ENCODE data around the gene NXPH4.

GRCh38 chr12:57169046-57169795 is 47.4 kb upstream of the NXPH4 start:
- TF ChIP-seq, protein P1, sequence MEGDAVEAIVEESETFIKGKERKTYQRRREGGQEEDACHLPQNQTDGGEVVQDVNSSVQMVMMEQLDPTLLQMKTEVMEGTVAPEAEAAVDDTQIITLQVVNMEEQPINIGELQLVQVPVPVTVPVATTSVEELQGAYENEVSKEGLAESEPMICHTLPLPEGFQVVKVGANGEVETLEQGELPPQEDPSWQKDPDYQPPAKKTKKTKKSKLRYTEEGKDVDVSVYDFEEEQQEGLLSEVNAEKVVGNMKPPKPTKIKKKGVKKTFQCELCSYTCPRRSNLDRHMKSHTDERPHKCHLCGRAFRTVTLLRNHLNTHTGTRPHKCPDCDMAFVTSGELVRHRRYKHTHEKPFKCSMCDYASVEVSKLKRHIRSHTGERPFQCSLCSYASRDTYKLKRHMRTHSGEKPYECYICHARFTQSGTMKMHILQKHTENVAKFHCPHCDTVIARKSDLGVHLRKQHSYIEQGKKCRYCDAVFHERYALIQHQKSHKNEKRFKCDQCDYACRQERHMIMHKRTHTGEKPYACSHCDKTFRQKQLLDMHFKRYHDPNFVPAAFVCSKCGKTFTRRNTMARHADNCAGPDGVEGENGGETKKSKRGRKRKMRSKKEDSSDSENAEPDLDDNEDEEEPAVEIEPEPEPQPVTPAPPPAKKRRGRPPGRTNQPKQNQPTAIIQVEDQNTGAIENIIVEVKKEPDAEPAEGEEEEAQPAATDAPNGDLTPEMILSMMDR (conservative IDR thresholded peaks at IDR 0.05; ENCODE audit: low read length) = no peak
- TF ChIP-seq EZH2phosphoT487 (IDR thresholded peaks at IDR 0.05; ENCODE audit: borderline replicate concordance) = no peak
